ENCODE results near the gene COL6A1.

Gene COL6A1

GRCh38 chr21:45962531-45963231 is 18.9 kb upstream of the COL6A1 start:
- no peak overlapping the region for H3K4me3 ChIP-seq (ENCODE audit: low read depth, low read length)
- TF ChIP-seq CTCF (IDR thresholded peaks at IDR 0.05; ENCODE audit: borderline replicate concordance, insufficient read depth, low read depth, low read length) = no peak

- no peak overlapping the region for H3K4me3 ChIP-seq (ENCODE audit: low read depth, low read length)
- no peak for TF ChIP-seq CTCF (IDR thresholded peaks at IDR 0.05; ENCODE audit: borderline replicate concordance, insufficient read depth, low read depth, low read length)
These were observed 18.4 kb upstream of the COL6A1 start for GRCh38 chr21:45963232-45963570.

- no peak for TF ChIP-seq CTCF (IDR thresholded peaks at IDR 0.05; ENCODE audit: borderline replicate concordance, insufficient read depth, low read depth, low read length)
- H3K4me3 ChIP-seq (ENCODE audit: low read depth, low read length) = no peak overlapping the region
These were observed 16.9 kb upstream of the COL6A1 start for GRCh38 chr21:45964649-45965048.

- no peak for TF ChIP-seq CTCF (IDR thresholded peaks at IDR 0.05; ENCODE audit: borderline replicate concordance, insufficient read depth, low read depth, low read length)
- H3K4me3 ChIP-seq (ENCODE audit: low read depth, low read length) = no peak overlapping the region
These were observed 16.3 kb upstream of the COL6A1 start for GRCh38 chr21:45965084-45965809.

GRCh38 chr21:45966791-45967394 is 14.7 kb upstream of the COL6A1 start:
- H3K4me3 ChIP-seq (ENCODE audit: low read depth, low read length) = no peak overlapping the region
- TF ChIP-seq CTCF (IDR thresholded peaks at IDR 0.05; ENCODE audit: borderline replicate concordance, insufficient read depth, low read depth, low read length) = no peak

GRCh38 chr21:45969921-45970673 is 11.5 kb upstream of the COL6A1 start:
- no peak for TF ChIP-seq CTCF (IDR thresholded peaks at IDR 0.05; ENCODE audit: borderline replicate concordance, insufficient read depth, low read depth, low read length)

More at GRCh38 chr21:45969921-45970673, 11.5 kb upstream of the COL6A1 start:
- no peak overlapping the region for H3K4me3 ChIP-seq (ENCODE audit: low read depth, low read length)
